Glutamatergic neuron (in vitro differentiated cells): Measurements from ENCODE around the gene NEUROD2. TPM values are rescaled to one million over a fixed set of nuclear protein-coding genes. Genes with fewer than 3 reads are reported as not detected.
A peak's percentile ranks its signal among the peaks of the same experiment; 100 is the strongest.

Source experiments
- DNase-seq: peaks from one replicate; pipeline ENCODE4 v3.0.0; 2022
- H3K27ac Mint-ChIP-seq: one replicate; pipeline ENCODE4 v1.8.0; 2020; ENCODE audit warnings: mild to moderate bottlenecking, mixed read lengths, inconsistent platforms; ENCODE audit not compliant: unreplicated experiment
- H3K27me3 Mint-ChIP-seq: one replicate; pipeline ENCODE4 v1.8.0; 2020; ENCODE audit warnings: mild to moderate bottlenecking, moderate library complexity, mixed read lengths, inconsistent platforms; ENCODE audit not compliant: unreplicated experiment
- H3K36me3 Mint-ChIP-seq: one replicate; pipeline ENCODE4 v1.8.0; 2020; ENCODE audit warnings: mild to moderate bottlenecking, mixed read lengths, inconsistent platforms; ENCODE audit not compliant: unreplicated experiment
- H3K4me1 Mint-ChIP-seq: one replicate; pipeline ENCODE4 v1.8.0; 2020; ENCODE audit warnings: mild to moderate bottlenecking, low read depth, mixed read lengths, inconsistent platforms; ENCODE audit not compliant: unreplicated experiment
- H3K4me3 Mint-ChIP-seq: one replicate; pipeline ENCODE4 v1.8.0; 2020; ENCODE audit warnings: mild to moderate bottlenecking, mixed read lengths, inconsistent platforms; ENCODE audit not compliant: unreplicated experiment
- H3K9me3 Mint-ChIP-seq: one replicate; pipeline ENCODE4 v1.8.0; 2020; ENCODE audit warnings: mild to moderate bottlenecking, moderate library complexity, mixed read lengths, inconsistent platforms; ENCODE audit not compliant: unreplicated experiment
- CTCF ChIP-seq: fragments of 200-600 bp; sonication (generic); IDR thresholded peaks from one replicate; pipeline ENCODE4 v1.5.0; 2021; ENCODE audit not compliant: partially characterized antibody, unreplicated experiment
- total RNA-seq: library from RNA; stranded (reverse); fragmentation: NEBNext Ultra II Directional; extraction: Animal tissue kit (Norgen Biotek cat#: 25700); gene quantifications from one replicate; pipeline ENCODE4 v1.2.1, GENCODE V29; 2021; ENCODE audit not compliant: unreplicated experiment

The NEUROD2 gene
- total RNA-seq, 1 donor from 2014 or later = 6.3 TPM

GRCh38 chr17:39617446-39618245 is 9.9 kb upstream of the NEUROD2 start:
- peaks cover 5% of the 10 kb centered on the region for H3K4me1 Mint-ChIP-seq
- TF ChIP-seq CTCF = no peak
- H3K4me3 Mint-ChIP-seq = no peak overlapping the region
- peaks cover 2% of the 10 kb centered on the region for H3K9me3 Mint-ChIP-seq
- peaks cover 5% of the 10 kb centered on the region for H3K36me3 Mint-ChIP-seq
- H3K27me3 Mint-ChIP-seq = no peaks in the 10 kb centered on the region
- no peak for DNase-seq
- no peak overlapping the region for H3K27ac Mint-ChIP-seq

GRCh38 chr17:39617100-39617445 is 9.4 kb upstream of the NEUROD2 start:
- Mint-ChIP-seq H3K9me3 (peaks cover 2% of the 10 kb centered on the region), H3K36me3 (peaks cover 5% of the 10 kb centered on the region), H3K4me3 (no peak overlapping the region), H3K27me3 (no peaks in the 10 kb centered on the region), H3K4me1 (peaks cover 5% of the 10 kb centered on the region), H3K27ac (no peak overlapping the region)
- no peak for TF ChIP-seq CTCF
- DNase-seq = no peak

- Mint-ChIP-seq H3K9me3 (no peaks in the 10 kb centered on the region), H3K4me1 (peaks cover 9% of the 10 kb centered on the region), H3K4me3 (peak overlapping the region; percentile 11), H3K27ac (no peak overlapping the region), H3K27me3 (no peaks in the 10 kb centered on the region), H3K36me3 (peaks cover 5% of the 10 kb centered on the region)
- DNase-seq = no peak
- no peak for TF ChIP-seq CTCF
Measured at GRCh38 chr17:39615434-39615833, 7.7 kb upstream of the NEUROD2 start.

GRCh38 chr17:39614545-39615157 is 6.9 kb upstream of the NEUROD2 start:
- Mint-ChIP-seq H3K27me3 (no peaks in the 10 kb centered on the region), H3K4me3 (no peak overlapping the region), H3K9me3 (no peaks in the 10 kb centered on the region), H3K36me3 (peaks cover 5% of the 10 kb centered on the region), H3K4me1 (peaks cover 9% of the 10 kb centered on the region), H3K27ac (no peak overlapping the region)
- DNase-seq = no peak
- no peak for TF ChIP-seq CTCF

GRCh38 chr17:39612935-39613464 is 5.3 kb upstream of the NEUROD2 start:
- H3K9me3 Mint-ChIP-seq = peaks cover 2% of the 10 kb centered on the region
- H3K4me1 Mint-ChIP-seq = peaks cover 15% of the 10 kb centered on the region
- H3K4me3 Mint-ChIP-seq = no peak overlapping the region
- peaks cover 5% of the 10 kb centered on the region for H3K27me3 Mint-ChIP-seq
- TF ChIP-seq CTCF = no peak
- H3K36me3 Mint-ChIP-seq = peaks cover 5% of the 10 kb centered on the region
- H3K27ac Mint-ChIP-seq = no peak overlapping the region
- no peak for DNase-seq
